H1 (cell line): ENCODE results near the gene RCBTB2. TPM values are rescaled to one million over a fixed set of nuclear protein-coding genes. Genes with fewer than 3 reads are reported as not detected.

ENCODE experiments used
- CTCF ChIA-PET: fragments of 300-600 bp; sonication (Branson Sonifier 250); formaldehyde crosslinking; loops from one replicate; lab custom pipeline; 2021; ENCODE audit not compliant: partially characterized antibody; lab: Charles Lee
- POLR2A ChIA-PET: fragments of 300-600 bp; sonication (Branson Sonifier 250); formaldehyde crosslinking; loops from one replicate; lab custom pipeline; 2021; ENCODE audit warnings: inconsistent platforms; ENCODE audit not compliant: partially characterized antibody; lab: Charles Lee
- DNase-seq, 2 experiments: peaks; one replicate each; pipeline versions ENCODE4 v3.0.0 to v3.0.0-alpha.2; 2010 to 2022; ENCODE audit warnings: low spot score in 2 of 2, low read depth in 1 of 2, mixed read lengths in 1 of 2
- FAIRE-seq: peaks from 2 replicates; lab custom pipeline; 2011; peaks lifted over from hg19 to GRCh38; lab: Jason Lieb, UNC
- H2AFZ ChIP-seq: 2 replicates; pipeline ENCODE4 v1.8.1; 2012; ENCODE audit warnings: low read length, inconsistent platforms
- H2AK5ac ChIP-seq: 2 replicates; pipeline ENCODE4 v1.6.1; 2013; ENCODE audit warnings: low read depth, low read length
- H2BK120ac ChIP-seq: replicated peaks from 2 replicates; pipeline ENCODE3; 2013; ENCODE audit warnings: low read depth, low read length, inconsistent platforms
- H2BK12ac ChIP-seq: 2 replicates; pipeline ENCODE4 v1.6.1; 2013; ENCODE audit warnings: low read depth, low read length
- H2BK15ac ChIP-seq: 2 replicates; pipeline ENCODE4 v1.6.1; 2013; ENCODE audit warnings: low read length
- H2BK20ac ChIP-seq: 2 replicates; pipeline ENCODE4 v1.6.1; 2013; ENCODE audit warnings: low read length
- H2BK5ac ChIP-seq: 2 replicates; pipeline ENCODE4 v1.6.1; 2013; ENCODE audit warnings: low read depth, low read length
- H3K14ac ChIP-seq: 2 replicates; pipeline ENCODE4 v1.6.1; 2013; ENCODE audit warnings: inconsistent platforms; ENCODE audit not compliant: insufficient read length
- H3K18ac ChIP-seq: 2 replicates; pipeline ENCODE4 v1.6.1; 2013; ENCODE audit warnings: low read length; ENCODE audit errors: extremely low read depth
- H3K23ac ChIP-seq: 2 replicates; pipeline ENCODE4 v1.6.1; 2013; ENCODE audit warnings: inconsistent platforms; ENCODE audit not compliant: insufficient read length
- H3K23me2 ChIP-seq: 2 replicates; pipeline ENCODE4 v1.6.1; 2013; ENCODE audit warnings: low read depth, low read length
- H3K27ac ChIP-seq: 2 replicates; pipeline ENCODE4 v1.6.1; 2011; ENCODE audit warnings: low read depth, low read length, inconsistent platforms
- H3K27me3 ChIP-seq, 4 experiments: replicated peaks in 1 of 4; 1 replicate in 1 of 4; 2 replicates in 3 of 4; pipeline versions ENCODE4 v1.6.1 to v1.8.1; 2011 to 2013; ENCODE audit warnings: low read length in 3 of 4, mild to moderate bottlenecking in 3 of 4, inconsistent platforms in 2 of 4, mixed read lengths in 2 of 4, moderate library complexity in 1 of 4; ENCODE audit not compliant: control insufficient read depth in 3 of 4, insufficient read depth in 3 of 4; ENCODE audit errors: extremely low read depth in 1 of 4
- H3K36me3 ChIP-seq, 4 experiments: 2 replicates each; pipeline versions ENCODE4 v1.6.1 to v1.8.1; 2011 to 2013; ENCODE audit warnings: mild to moderate bottlenecking in 4 of 4, low read length in 3 of 4, moderate library complexity in 2 of 4, control low read depth in 1 of 4, inconsistent platforms in 1 of 4; ENCODE audit not compliant: insufficient read depth in 4 of 4, control insufficient read depth in 2 of 4
- H3K4ac ChIP-seq: replicated peaks from 2 replicates; pipeline ENCODE3; 2013; ENCODE audit warnings: low read length, low read depth, mixed read lengths, inconsistent platforms; ENCODE audit not compliant: insufficient read length
- H3K4me1 ChIP-seq, 4 experiments: replicated peaks in 1 of 4; 1 replicate in 1 of 4; 2 replicates in 3 of 4; pipeline versions ENCODE4 v1.6.1 to v1.8.1; 2011 to 2013; ENCODE audit warnings: low read length in 3 of 4, inconsistent platforms in 2 of 4, mixed read lengths in 1 of 4; ENCODE audit not compliant: insufficient read depth in 4 of 4, control insufficient read depth in 3 of 4
- H3K4me2 ChIP-seq, 2 experiments: 2 replicates each; pipeline versions ENCODE4 v1.6.1 to v1.8.1; 2011 to 2013; ENCODE audit warnings: low read depth in 2 of 2, low read length in 2 of 2, control low read depth in 1 of 2, inconsistent platforms in 1 of 2, mild to moderate bottlenecking in 1 of 2; ENCODE audit not compliant: insufficient read depth in 1 of 2
- H3K4me3 ChIP-seq, 4 experiments: fragments of 200-600, 300-600 bp in 1 of 4; sonication (generic), shearing (Covaris generic), sonication (Bioruptor Twin) in 1 of 4; 2 replicates each; pipeline versions ENCODE4 v1.5.1 to v1.8.1; 2011 to 2016; ENCODE audit warnings: low read length in 4 of 4, low read depth in 3 of 4, control low read depth in 2 of 4, inconsistent platforms in 2 of 4, mild to moderate bottlenecking in 2 of 4, mixed read lengths in 1 of 4, moderate library complexity in 1 of 4; ENCODE audit not compliant: insufficient read depth in 2 of 4; ENCODE audit errors: extremely low read depth in 1 of 4
- H3K56ac ChIP-seq: replicated peaks from 2 replicates; pipeline ENCODE3; 2013; ENCODE audit warnings: low read depth, mild to moderate bottlenecking, mixed read lengths, low read length, inconsistent platforms; ENCODE audit not compliant: insufficient read length
- H3K79me1 ChIP-seq: 2 replicates; pipeline ENCODE4 v1.6.1; 2013; ENCODE audit warnings: low read depth, low read length, control low read depth
- H3K79me2 ChIP-seq, 2 experiments: 2 replicates each; pipeline versions ENCODE4 v1.6.1 to v1.8.1; 2012 to 2013; ENCODE audit warnings: low read length in 2 of 2, mild to moderate bottlenecking in 2 of 2, inconsistent platforms in 1 of 2; ENCODE audit not compliant: insufficient read depth in 2 of 2, control insufficient read depth in 1 of 2
- H3K9ac ChIP-seq, 4 experiments: replicated peaks in 1 of 4; 1 replicate in 1 of 4; 2 replicates in 3 of 4; pipeline versions ENCODE4 v1.6.1 to v1.8.1; 2011 to 2013; ENCODE audit warnings: low read depth in 3 of 4, low read length in 3 of 4, control low read depth in 2 of 4, mild to moderate bottlenecking in 2 of 4, moderate library complexity in 2 of 4, inconsistent platforms in 1 of 4; ENCODE audit errors: extremely low read depth in 1 of 4
- H3K9me3 ChIP-seq, 2 experiments: 2 replicates each; pipeline versions ENCODE4 v1.6.1 to v1.8.1; 2012 to 2013; ENCODE audit warnings: mild to moderate bottlenecking in 2 of 2, moderate library complexity in 2 of 2, control low read depth in 1 of 2, inconsistent platforms in 1 of 2, low read depth in 1 of 2, low read length in 1 of 2, mixed read lengths in 1 of 2; ENCODE audit not compliant: insufficient read depth in 2 of 2
- H4K20me1 ChIP-seq, 2 experiments: replicated peaks in 1 of 2; 2 replicates each; pipeline versions ENCODE3 to v1.8.1; 2011 to 2013; ENCODE audit warnings: inconsistent platforms in 2 of 2, low read length in 2 of 2, mild to moderate bottlenecking in 1 of 2; ENCODE audit not compliant: insufficient read depth in 2 of 2, control insufficient read depth in 1 of 2
- H4K5ac ChIP-seq: 2 replicates; pipeline ENCODE4 v1.6.1; 2013; ENCODE audit warnings: low read length, low read depth, mixed read lengths, inconsistent platforms; ENCODE audit not compliant: insufficient read length
- H4K8ac ChIP-seq: 2 replicates; pipeline ENCODE4 v1.8.0; 2013; ENCODE audit warnings: mild to moderate bottlenecking, moderate library complexity, low read length, inconsistent platforms; ENCODE audit not compliant: insufficient read depth; ENCODE audit errors: extremely low read depth
- H4K91ac ChIP-seq: replicated peaks from 2 replicates; pipeline ENCODE3; 2013; ENCODE audit warnings: low read length, mixed read lengths, inconsistent platforms; ENCODE audit not compliant: insufficient read length
- ATF3 ChIP-seq: IDR thresholded peaks from 2 replicates; pipeline ENCODE4 v1.6.1; 2011; ENCODE audit warnings: low read depth, mild to moderate bottlenecking, low read length; ENCODE audit not compliant: insufficient read depth
- FOSL1 ChIP-seq: IDR thresholded peaks from 2 replicates; pipeline ENCODE4 v1.6.1; 2011; ENCODE audit warnings: mild to moderate bottlenecking, low read depth, low read length, moderate library complexity; ENCODE audit not compliant: insufficient read depth
- GTF2F1 ChIP-seq: IDR thresholded peaks from 2 replicates; pipeline ENCODE4 v1.6.1; 2012; ENCODE audit warnings: low read depth, low read length, improper control_type of control experiment, borderline replicate concordance
- NRF1 ChIP-seq: IDR thresholded peaks from 2 replicates; pipeline ENCODE4 v1.6.1; 2011; ENCODE audit warnings: mild to moderate bottlenecking, low read depth, low read length, improper control_type of control experiment
- POLR2A ChIP-seq, 2 experiments: IDR thresholded peaks; 1 replicate in 1 of 2; 2 replicates in 1 of 2; pipeline ENCODE4 v1.6.1; 2011; ENCODE audit warnings: low read depth in 2 of 2, low read length in 2 of 2, mild to moderate bottlenecking in 2 of 2; ENCODE audit errors: control extremely low read depth in 1 of 2
- POLR2AphosphoS5 ChIP-seq: IDR thresholded peaks from 2 replicates; pipeline ENCODE4 v1.6.1; 2011; ENCODE audit warnings: low read depth, low read length
- RAD21 ChIP-seq, 2 experiments: IDR thresholded peaks in 1 of 2; conservative IDR thresholded peaks in 1 of 2; 2 replicates each; pipeline ENCODE4 v1.6.1; 2011; ENCODE audit warnings: low read depth in 2 of 2, low read length in 2 of 2, improper control_type of control experiment in 1 of 2, inconsistent platforms in 1 of 2, mild to moderate bottlenecking in 1 of 2, moderate library complexity in 1 of 2
- RFX5 ChIP-seq: IDR thresholded peaks from 2 replicates; pipeline ENCODE4 v1.6.1; 2011; ENCODE audit warnings: low read depth, low read length, improper control_type of control experiment, borderline replicate concordance
- SAP30 ChIP-seq: fragments of 300-600 bp; sonication (generic); IDR thresholded peaks from 2 replicates; pipeline ENCODE4 v1.7.1; 2012; ENCODE audit warnings: low read length, moderate library complexity, mild to moderate bottlenecking, inconsistent platforms; ENCODE audit not compliant: insufficient read depth, insufficient replicate concordance
- SRF ChIP-seq: IDR thresholded peaks from 2 replicates; pipeline ENCODE4 v1.6.1; 2011; ENCODE audit warnings: mild to moderate bottlenecking, low read depth, low read length, moderate library complexity
- TAF1 ChIP-seq: IDR thresholded peaks from 2 replicates; pipeline ENCODE4 v1.6.1; 2011; ENCODE audit warnings: mild to moderate bottlenecking, low read depth, low read length
- ZNF274 ChIP-seq: IDR thresholded peaks from 2 replicates; pipeline ENCODE4 v1.7.0; 2012; ENCODE audit warnings: low read length, borderline replicate concordance; ENCODE audit errors: extremely low read depth
- WGBS, 2 experiments: shearing (Covaris generic) in 1 of 2; methylation state at CpG; one replicate each; pipeline versions ENCODE4 v1.1.6 to v1.1.7; 2013 to 2015; ENCODE audit warnings: low lambda C conversion rate in 2 of 2, mixed read lengths in 2 of 2, inconsistent platforms in 1 of 2, low coverage in 1 of 2, missing lambda C conversion rate in 1 of 2; ENCODE audit not compliant: insufficient replicate concordance in 2 of 2, insufficient coverage in 1 of 2, insufficient read length in 1 of 2; ENCODE audit errors: extremely low coverage in 1 of 2, missing lambda C conversion rate in 1 of 2; 5-methylcytosine and 5-hydroxymethylcytosine counted together
- polyA plus RNA-seq, 7 experiments: library from polyadenylated mRNA; depleted of rRNA in 3 of 7; stranded (reverse) in 5 of 7; unstranded in 2 of 7; fragments of >200 nt in 5 of 7; fragments of 200-250 nt in 2 of 7; gene quantifications; 1 replicate in 5 of 7; 2 replicates in 1 of 7; 4 replicates in 1 of 7; pipeline versions ENCODE4 v1.2.1 to v1.2.3, GENCODE V29; 2011 to 2013; ENCODE audit warnings: missing spikeins in 2 of 7, mixed read lengths in 2 of 7
- total RNA-seq: library from RNA; stranded (reverse); fragmentation: NEBNext Ultra II Directional; extraction: Animal tissue kit (Norgen Biotek cat#: 25700); gene quantifications from 2 replicates; pipeline ENCODE4 v1.2.1, GENCODE V29; 2021

RCBTB2 gene
- total and polyA plus RNA-seq, 2 of the 8 experiments (the other 6 are each of a cell fraction or from before 2014, with no cell fraction given): 5.2 to 8.4 TPM

- no peaks in the 10 kb centered on the region for H4K20me1 ChIP-seq
- no peak overlapping the region for H3K27ac ChIP-seq
- no peak overlapping the region for H4K91ac ChIP-seq
- no peak overlapping the region for H3K9ac ChIP-seq
- 55% methylated on average over 8 of the region's 8 CpGs; no CpG with 5 or more reads in 1 of the 2 experiments for WGBS, 2 experiments
- H3K79me1 ChIP-seq: no peaks in the 10 kb centered on the region
- H2BK5ac ChIP-seq: no peak overlapping the region
- POLR2A ChIA-PET: interaction anchor here (0.7 to 0.9 kb wide), 2 partner anchors 10 to 464 kb away, joined by 3 to 4 read pairs; no protein-coding TSS in a partner anchor
- H3K36me3 ChIP-seq: no peaks in the 10 kb centered on the region
- H2BK20ac ChIP-seq: no peak overlapping the region
- no peak overlapping the region for H4K5ac ChIP-seq
- no peak overlapping the region for H2BK15ac ChIP-seq
- H2BK12ac ChIP-seq: no peak overlapping the region
- FAIRE-seq: peak; percentile 39
- H3K56ac ChIP-seq: no peak overlapping the region
- no peaks in the 10 kb centered on the region for H3K79me2 ChIP-seq
- H3K18ac ChIP-seq: no peak overlapping the region
- peak in 1 of 2 experiments; percentile 83 for DNase-seq
- H3K4me3 ChIP-seq: no peak overlapping the region
- peaks cover 0 to 3% (median under 1%) of the 10 kb centered on the region in 4 experiments; a peak in 3 of 7 replicates for H3K4me1 ChIP-seq
- 0 out of 2 replicates have a peak overlapping the region, but pooled peaks have one; percentile 11 for H2AFZ ChIP-seq
- no peak overlapping the region for H4K8ac ChIP-seq
- H3K4me2 ChIP-seq: no peak overlapping the region
- no peaks in the 10 kb centered on the region for H3K9me3 ChIP-seq
- no peaks in the 10 kb centered on the region for H3K23me2 ChIP-seq
- no peak overlapping the region for H2BK120ac ChIP-seq
- H2AK5ac ChIP-seq: no peak overlapping the region
- no peak overlapping the region for H3K14ac ChIP-seq
- H3K23ac ChIP-seq: no peak overlapping the region
- CTCF ChIA-PET: interaction anchor here (0.6 to 12.9 kb wide), 49 partner anchors 8 to 1927 kb away, joined by 3 to 105 read pairs (median 4); no protein-coding TSS in a partner anchor
- no peak overlapping the region for H3K4ac ChIP-seq
- H3K27me3 ChIP-seq: no peaks in the 10 kb centered on the region
- no peak for TF ChIP-seq RFX5
- TF ChIP-seq SAP30: no peak
- TF ChIP-seq ATF3: no peak
- no peak for TF ChIP-seq TAF1
- no peak for TF ChIP-seq SRF
- TF ChIP-seq GTF2F1: no peak
- TF ChIP-seq POLR2AphosphoS5: no peak
- TF ChIP-seq NRF1: no peak
- TF ChIP-seq FOSL1: no peak
- peak; percentile 72 to 78 for TF ChIP-seq RAD21 (IDR thresholded peaks at IDR 0.05 in 1 of 2, conservative IDR thresholded peaks at IDR 0.05 in 1 of 2; ENCODE audit: low read depth in 2 of 2, low read length in 2 of 2)
- no peak for TF ChIP-seq POLR2A (IDR thresholded peaks at IDR 0.05; ENCODE audit: control extremely low read depth in 1 of 2, low read depth in 2 of 2, low read length in 2 of 2)
- no peak for TF ChIP-seq ZNF274
Measured at GRCh38 chr13:48580185-48580803, 47.4 kb upstream of the RCBTB2 start.
